Measurements from ENCODE around the gene DAB2. TPM values are rescaled to one million over a fixed set of nuclear protein-coding genes. Genes with fewer than 3 reads are reported as not detected.

Gene DAB2
- polyA plus RNA-seq, 1 donor from 2014 or later: 0.63 TPM

DNA sequence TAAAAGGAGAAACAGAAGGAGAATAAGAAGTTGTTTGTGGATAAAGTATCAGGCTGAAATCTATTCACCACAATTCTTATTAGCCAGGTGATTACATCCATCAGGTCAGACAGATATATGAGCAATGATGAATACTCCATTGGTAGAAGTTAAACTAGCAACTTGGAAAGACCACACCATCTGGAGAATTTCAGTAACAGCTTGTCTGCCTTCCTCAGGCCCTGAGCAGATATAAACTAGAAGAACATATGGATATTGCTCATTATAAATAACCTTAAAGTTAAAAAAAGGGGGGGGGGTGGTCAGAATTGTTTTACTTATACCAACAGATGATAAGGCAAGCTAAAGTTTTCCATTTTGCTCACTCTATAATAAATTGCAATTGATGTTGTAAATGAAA, 10.4 kb downstream of the DAB2 start:
- no peak overlapping the region for H3K27ac ChIP-seq (ENCODE audit: low read length)
- no peak overlapping the region for H3K9ac ChIP-seq (ENCODE audit: low read length)
- H3K4me3 ChIP-seq (ENCODE audit: low read length): no peak overlapping the region
- no peaks in the 10 kb centered on the region for H3K27me3 ChIP-seq (ENCODE audit: insufficient read depth, low read depth, low read length)
- H3K79me2 ChIP-seq (replicated peaks; ENCODE audit: insufficient read depth, low read length): no peaks in the 10 kb centered on the region
- no peak for TF ChIP-seq POLR2AphosphoS5 (IDR thresholded peaks at IDR 0.05)
- TF ChIP-seq MXI1 (conservative IDR thresholded peaks at IDR 0.05; ENCODE audit: poor library complexity, severe bottlenecking): no peak
- TF ChIP-seq EP300 (conservative IDR thresholded peaks at IDR 0.05; ENCODE audit: poor library complexity, severe bottlenecking): no peak
- no peak for TF ChIP-seq SMC3 (conservative IDR thresholded peaks at IDR 0.05; ENCODE audit: poor library complexity)
- TF ChIP-seq EZH2 (IDR thresholded peaks at IDR 0.05; ENCODE audit: borderline replicate concordance, insufficient read depth, low read length, poor library complexity, severe bottlenecking): no peak
- TF ChIP-seq REST (IDR thresholded peaks at IDR 0.05; ENCODE audit: borderline replicate concordance): no peak
- TF ChIP-seq CTCF (IDR thresholded peaks at IDR 0.05; ENCODE audit: poor library complexity, severe bottlenecking): no peak
- TF ChIP-seq RAD21 (conservative IDR thresholded peaks at IDR 0.05): no peak
- no peak for TF ChIP-seq TAF1 (IDR thresholded peaks at IDR 0.05; ENCODE audit: low read depth)
- H2AFZ ChIP-seq (ENCODE audit: low read depth, low read length): no peak overlapping the region
- no peaks in the 10 kb centered on the region for H3K9me3 ChIP-seq (ENCODE audit: low read length)
- no peak overlapping the region for H3K4me2 ChIP-seq (ENCODE audit: low read length)
- H3K36me3 ChIP-seq (ENCODE audit: insufficient read depth, low read length): no peaks in the 10 kb centered on the region
- H3K9me2 ChIP-seq (ENCODE audit: insufficient read depth, low read length): no peaks in the 10 kb centered on the region
- H3F3A ChIP-seq (ENCODE audit: insufficient read depth, low read length, poor library complexity, severe bottlenecking): no peaks in the 10 kb centered on the region
- H4K20me1 ChIP-seq (ENCODE audit: insufficient read depth): no peaks in the 10 kb centered on the region

GRCh38 chr5:39413771-39414170, 11.0 kb downstream of the DAB2 start:
- no peaks in the 10 kb centered on the region for H3K36me3 ChIP-seq (ENCODE audit: insufficient read depth, low read length)
- H3K27ac ChIP-seq (ENCODE audit: low read length): no peak overlapping the region
- H3K4me3 ChIP-seq (ENCODE audit: low read length): no peak overlapping the region
- H3F3A ChIP-seq (ENCODE audit: insufficient read depth, low read length, poor library complexity, severe bottlenecking): no peaks in the 10 kb centered on the region
- H4K20me1 ChIP-seq (ENCODE audit: insufficient read depth): no peaks in the 10 kb centered on the region
- H3K9me2 ChIP-seq (ENCODE audit: insufficient read depth, low read length): no peaks in the 10 kb centered on the region
- no peak overlapping the region for H3K9ac ChIP-seq (ENCODE audit: low read length)
- no peak overlapping the region for H2AFZ ChIP-seq (ENCODE audit: low read depth, low read length)
- H3K79me2 ChIP-seq (replicated peaks; ENCODE audit: insufficient read depth, low read length): no peaks in the 10 kb centered on the region
- no peaks in the 10 kb centered on the region for H3K27me3 ChIP-seq (ENCODE audit: insufficient read depth, low read depth, low read length)
- H3K9me3 ChIP-seq (ENCODE audit: low read length): no peaks in the 10 kb centered on the region
- TF ChIP-seq POLR2AphosphoS5 (IDR thresholded peaks at IDR 0.05): no peak
- no peak for TF ChIP-seq EP300 (conservative IDR thresholded peaks at IDR 0.05; ENCODE audit: poor library complexity, severe bottlenecking)
- TF ChIP-seq SMC3 (conservative IDR thresholded peaks at IDR 0.05; ENCODE audit: poor library complexity): no peak
- TF ChIP-seq REST (IDR thresholded peaks at IDR 0.05; ENCODE audit: borderline replicate concordance): no peak
- TF ChIP-seq TAF1 (IDR thresholded peaks at IDR 0.05; ENCODE audit: low read depth): no peak
- TF ChIP-seq RAD21 (conservative IDR thresholded peaks at IDR 0.05): no peak
- no peak for TF ChIP-seq CTCF (IDR thresholded peaks at IDR 0.05; ENCODE audit: poor library complexity, severe bottlenecking)
- no peak for TF ChIP-seq MXI1 (conservative IDR thresholded peaks at IDR 0.05; ENCODE audit: poor library complexity, severe bottlenecking)
- no peak for TF ChIP-seq EZH2 (IDR thresholded peaks at IDR 0.05; ENCODE audit: borderline replicate concordance, insufficient read depth, low read length, poor library complexity, severe bottlenecking)
- no peak overlapping the region for H3K4me2 ChIP-seq (ENCODE audit: low read length)
